Activated CD8-positive, alpha-beta memory T cell treated with anti-CD3 and anti-CD28 coated beads, Interleukin-2, amount 50 U/mL, for 24 hours (primary cell): Measurements from ENCODE around the gene PAPPA.

Source experiments
- DNase-seq: peaks from one replicate; pipeline ENCODE4 v3.0.0-alpha.2; 2020; ENCODE audit errors: extremely low read depth

The PAPPA gene

GRCh38 chr9:116383936-116384335 is 230.3 kb downstream of the PAPPA start:
- no peak for DNase-seq

- DNase-seq = no peak
Measured at GRCh38 chr9:116387934-116388698, 234.5 kb downstream of the PAPPA start.

GRCh38 chr9:116389541-116390302 is 236.1 kb downstream of the PAPPA start:
- DNase-seq = no peak

- no peak for DNase-seq
Measured at GRCh38 chr9:116390303-116391228, 237.0 kb downstream of the PAPPA start.

- DNase-seq = no peak
Measured at GRCh38 chr9:116391306-116391900, 237.8 kb downstream of the PAPPA start.

GRCh38 chr9:116393198-116393597 is 239.6 kb downstream of the PAPPA start:
- no peak for DNase-seq

GRCh38 chr9:116394070-116394469 is 240.5 kb downstream of the PAPPA start:
- DNase-seq = no peak

GRCh38 chr9:116394894-116395698 is 241.5 kb downstream of the PAPPA start:
- DNase-seq = no peak

- DNase-seq = no peak
Measured at GRCh38 chr9:116395699-116396037, 242.1 kb downstream of the PAPPA start.

- DNase-seq = no peak
Measured at GRCh38 chr9:116403171-116403570, 249.6 kb downstream of the PAPPA start.

- no peak for DNase-seq
Measured at GRCh38 chr9:116404228-116404627, 250.6 kb downstream of the PAPPA start.

- DNase-seq = no peak
Measured at GRCh38 chr9:116405321-116405720, 251.7 kb downstream of the PAPPA start.

GRCh38 chr9:116406469-116406868 is 252.9 kb downstream of the PAPPA start:
- no peak for DNase-seq

- no peak for DNase-seq
Measured at GRCh38 chr9:116409129-116409528, 255.5 kb downstream of the PAPPA start.

GRCh38 chr9:116409638-116410037 is 256.0 kb downstream of the PAPPA start:
- no peak for DNase-seq

GRCh38 chr9:116411506-116411905 is 257.9 kb downstream of the PAPPA start:
- DNase-seq = no peak

- no peak for DNase-seq
Measured at GRCh38 chr9:116414374-116414773, 260.8 kb downstream of the PAPPA start.

GRCh38 chr9:116416421-116416820 is 262.8 kb downstream of the PAPPA start:
- DNase-seq = no peak

- no peak for DNase-seq
Measured at GRCh38 chr9:116417464-116417863, 263.9 kb downstream of the PAPPA start.

GRCh38 chr9:116419181-116419580 is 265.6 kb downstream of the PAPPA start:
- no peak for DNase-seq

- DNase-seq = no peak
Measured at GRCh38 chr9:116420993-116421538, 267.5 kb downstream of the PAPPA start.
